ENCODE results near the gene SAPCD2. TPM values are rescaled to one million over a fixed set of nuclear protein-coding genes. Genes with fewer than 3 reads are reported as not detected.

Gene SAPCD2
- total and polyA plus RNA-seq, 2 of the 8 experiments (the other 6 are each of a cell fraction or from before 2014, with no cell fraction given) = 12.7 to 32.1 TPM

GRCh38 chr9:137114613-137115393 is 44.4 kb upstream of the SAPCD2 start, which contains the start of gene DPP7 (continued):
- TF ChIP-seq USF2 (IDR thresholded peaks at IDR 0.05; ENCODE audit: low read length) = peak; percentile 73
- TF ChIP-seq TAF1 (IDR thresholded peaks at IDR 0.05; ENCODE audit: low read depth, low read length) = no peak
- TF ChIP-seq SUZ12 (IDR thresholded peaks at IDR 0.05; ENCODE audit: low read length) = peak; percentile 61
- no peak for TF ChIP-seq NANOG (IDR thresholded peaks at IDR 0.05; ENCODE audit: insufficient read depth, low read depth, low read length, poor library complexity, severe bottlenecking)
- no peak for TF ChIP-seq SIRT6 (IDR thresholded peaks at IDR 0.05; ENCODE audit: low read length)
- TF ChIP-seq TCF12 (IDR thresholded peaks at IDR 0.05; ENCODE audit: low read depth, low read length) = no peak
- TF ChIP-seq ATF3 (IDR thresholded peaks at IDR 0.05; ENCODE audit: insufficient read depth, low read depth, low read length) = peak; percentile 71; the same call in 1 of the 2 replicates
- TF ChIP-seq, protein P1, sequence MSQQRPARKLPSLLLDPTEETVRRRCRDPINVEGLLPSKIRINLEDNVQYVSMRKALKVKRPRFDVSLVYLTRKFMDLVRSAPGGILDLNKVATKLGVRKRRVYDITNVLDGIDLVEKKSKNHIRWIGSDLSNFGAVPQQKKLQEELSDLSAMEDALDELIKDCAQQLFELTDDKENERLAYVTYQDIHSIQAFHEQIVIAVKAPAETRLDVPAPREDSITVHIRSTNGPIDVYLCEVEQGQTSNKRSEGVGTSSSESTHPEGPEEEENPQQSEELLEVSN (IDR thresholded peaks at IDR 0.05) = 0 out of 2 replicates have a peak, but pooled peaks have one; percentile 25
- TF ChIP-seq SIN3A (conservative IDR thresholded peaks at IDR 0.05 in 1 of 2, IDR thresholded peaks at IDR 0.05 in 1 of 2; ENCODE audit: low read depth in 1 of 2, low read length in 2 of 2) = no peak
- TF ChIP-seq SIX5 (IDR thresholded peaks at IDR 0.05; ENCODE audit: low read depth, low read length) = no peak
- no peak for TF ChIP-seq POLR2A (IDR thresholded peaks at IDR 0.05; ENCODE audit: control extremely low read depth in 1 of 2, low read depth in 2 of 2, low read length in 2 of 2)
- TF ChIP-seq, protein P2, sequence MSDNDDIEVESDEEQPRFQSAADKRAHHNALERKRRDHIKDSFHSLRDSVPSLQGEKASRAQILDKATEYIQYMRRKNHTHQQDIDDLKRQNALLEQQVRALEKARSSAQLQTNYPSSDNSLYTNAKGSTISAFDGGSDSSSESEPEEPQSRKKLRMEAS (IDR thresholded peaks at IDR 0.05) = peak; percentile 60
- TF ChIP-seq RXRA (IDR thresholded peaks at IDR 0.05; ENCODE audit: insufficient read depth, low read depth, low read length) = no peak
